Peyer's patch (tissue), 4 donors: ENCODE results near the gene PPA1.

Experiments
- CTCF ChIP-seq, 6 experiments: fragments of 450-650 bp in 4 of 6; fragments of 200-600 bp in 2 of 6; sonication (generic) in 1 of 6; IDR thresholded peaks; one replicate each; pipeline ENCODE4 v1.5.1; 2017 to 2019; ENCODE audit warnings: antibody characterized with exemption in 6 of 6, mild to moderate bottlenecking in 3 of 6, moderate library complexity in 1 of 6
- POLR2A ChIP-seq, 2 donors: fragments of 450-650 bp; IDR thresholded peaks; one replicate each; pipeline ENCODE4 v1.5.1; 2017; ENCODE audit warnings: antibody characterized with exemption in 2 of 2, mild to moderate bottlenecking in 2 of 2, moderate library complexity in 2 of 2

- TF ChIP-seq CTCF (IDR thresholded peaks at IDR 0.05) = no peak
- TF ChIP-seq POLR2A (IDR thresholded peaks at IDR 0.05) = no peak
Observed at GRCh38 chr10:70183304-70183703, 49.9 kb downstream of the PPA1 start.
